HepG2 (cell line): ENCODE measurements around the gene KBTBD13. TPM values are rescaled to one million over a fixed set of nuclear protein-coding genes. Genes with fewer than 3 reads are reported as not detected.

Experiments used
- ATF3 ChIP-seq: sonication (generic); formaldehyde crosslinking; IDR thresholded peaks from 2 replicates; pipeline ENCODE4 v1.4.0; 2020; ENCODE audit warnings: missing genetic modification reagents
- CBX1 ChIP-seq: IDR thresholded peaks from one replicate; pipeline ENCODE4 v1.6.1; 2016; ENCODE audit warnings: antibody characterized with exemption, low read depth
- CENPT ChIP-seq: sonication (generic); formaldehyde crosslinking; IDR thresholded peaks from 2 replicates; pipeline ENCODE4 v1.8.0; 2022; ENCODE audit warnings: low read depth, mild to moderate bottlenecking, moderate library complexity, missing genetic modification reagents
- CHCHD3 ChIP-seq: sonication (generic); formaldehyde crosslinking; IDR thresholded peaks from 2 replicates; pipeline ENCODE4 v1.8.0; 2022; ENCODE audit warnings: mild to moderate bottlenecking, missing genetic modification reagents, moderate library complexity
- ERF ChIP-seq: IDR thresholded peaks from 2 replicates; pipeline ENCODE4 v1.6.1; 2018; ENCODE audit warnings: missing biosample characterization, missing genetic modification reagents
- FOXK2 ChIP-seq: fragments of 450-650 bp; IDR thresholded peaks from 2 replicates; pipeline ENCODE4 v1.6.1; 2016
- GATAD1 ChIP-seq: IDR thresholded peaks from 2 replicates; pipeline ENCODE4 v1.6.1; 2016; ENCODE audit warnings: missing genetic modification reagents, missing compliant biosample characterization
- HIC2 ChIP-seq: sonication (generic); formaldehyde crosslinking; IDR thresholded peaks from 2 replicates; pipeline ENCODE4 v1.9.0; 2022; ENCODE audit warnings: low read depth, missing genetic modification reagents
- MAF1 ChIP-seq: sonication (generic); formaldehyde crosslinking; IDR thresholded peaks from 2 replicates; pipeline ENCODE4 v1.5.0; 2020; ENCODE audit warnings: missing genetic modification reagents, borderline replicate concordance
- MAZ ChIP-seq, 2 experiments: sonication (generic) in 1 of 2; formaldehyde crosslinking in 1 of 2; IDR thresholded peaks; 2 replicates each; pipeline versions ENCODE4 v1.5.0 to v1.6.1; 2012 to 2020; ENCODE audit warnings: low read depth in 2 of 2, mild to moderate bottlenecking in 2 of 2, borderline replicate concordance in 1 of 2, improper control_type of control experiment in 1 of 2, low read length in 1 of 2, missing genetic modification reagents in 1 of 2, moderate library complexity in 1 of 2
- PRDM10 ChIP-seq: sonication (generic); formaldehyde crosslinking; IDR thresholded peaks from 2 replicates; pipeline ENCODE4 v1.4.0; 2020; ENCODE audit warnings: low read depth, missing genetic modification reagents
- PTBP1 ChIP-seq: fragments of 200-400 bp; formaldehyde crosslinking; IDR thresholded peaks from 2 replicates; pipeline ENCODE4 v1.6.1; 2018; ENCODE audit warnings: low read length, low read depth; ENCODE audit not compliant: poor library complexity, severe bottlenecking
- RORA ChIP-seq: sonication (generic); formaldehyde crosslinking; IDR thresholded peaks from 2 replicates; pipeline ENCODE4 v1.5.0; 2020; ENCODE audit warnings: mild to moderate bottlenecking, missing genetic modification reagents, moderate library complexity
- SETDB1 ChIP-seq: sonication (generic); formaldehyde crosslinking; IDR thresholded peaks from 2 replicates; pipeline ENCODE4 v1.5.1; 2020; ENCODE audit warnings: missing genetic modification reagents, mild to moderate bottlenecking, borderline replicate concordance
- SP5 ChIP-seq: IDR thresholded peaks from 2 replicates; pipeline ENCODE4 v1.6.1; 2016; ENCODE audit warnings: low read depth, borderline replicate concordance
- ZBTB7A ChIP-seq: sonication (generic); formaldehyde crosslinking; IDR thresholded peaks from 2 replicates; pipeline ENCODE4 v1.8.0; 2022; ENCODE audit warnings: mild to moderate bottlenecking, missing genetic modification reagents
- ZBTB7B ChIP-seq: sonication (generic); formaldehyde crosslinking; IDR thresholded peaks from 2 replicates; pipeline ENCODE4 v1.4.0; 2020; ENCODE audit warnings: missing genetic modification reagents
- ZFP1 ChIP-seq: IDR thresholded peaks from 2 replicates; pipeline ENCODE4 v1.6.1; 2016
- ZFP82 ChIP-seq: sonication (generic); formaldehyde crosslinking; IDR thresholded peaks from 2 replicates; pipeline ENCODE4 v1.5.1; 2020; ENCODE audit warnings: mild to moderate bottlenecking, missing genetic modification reagents, borderline replicate concordance
- ZNF225 ChIP-seq: sonication (generic); formaldehyde crosslinking; IDR thresholded peaks from 2 replicates; pipeline ENCODE4 v1.4.0; 2020; ENCODE audit warnings: mild to moderate bottlenecking, missing genetic modification reagents
- ZNF335 ChIP-seq: sonication (generic); formaldehyde crosslinking; IDR thresholded peaks from 2 replicates; pipeline ENCODE4 v1.4.0; 2020; ENCODE audit warnings: missing genetic modification reagents
- ZNF558 ChIP-seq: sonication (generic); formaldehyde crosslinking; IDR thresholded peaks from 2 replicates; pipeline ENCODE4 v1.9.0; 2022; ENCODE audit warnings: mild to moderate bottlenecking, missing genetic modification reagents, borderline replicate concordance
- ZNF572 ChIP-seq: sonication (generic); formaldehyde crosslinking; IDR thresholded peaks from 2 replicates; pipeline ENCODE4 v1.5.1; 2020; ENCODE audit warnings: mild to moderate bottlenecking, missing genetic modification reagents
- ZNF678 ChIP-seq: sonication (generic); formaldehyde crosslinking; IDR thresholded peaks from 2 replicates; pipeline ENCODE4 v1.4.0; 2020; ENCODE audit warnings: mild to moderate bottlenecking, missing genetic modification reagents
- ZNF83 ChIP-seq: sonication (generic); formaldehyde crosslinking; IDR thresholded peaks from 2 replicates; pipeline ENCODE4 v1.4.0; 2020; ENCODE audit warnings: missing genetic modification reagents, mild to moderate bottlenecking, borderline replicate concordance
- ZNF879 ChIP-seq: sonication (generic); formaldehyde crosslinking; IDR thresholded peaks from 2 replicates; pipeline ENCODE4 v1.8.1; 2023; ENCODE audit warnings: missing genetic modification reagents
- polyA plus RNA-seq, 8 experiments: library from polyadenylated mRNA; depleted of rRNA in 3 of 8; stranded (reverse) in 7 of 8; unstranded in 1 of 8; fragments of >200 nt; fragmentation: Illumina TruSeq in 4 of 8; extraction: Trizol in 4 of 8; gene quantifications; 2 replicates each; pipeline versions ENCODE4 v1.2.1 to v1.2.3, GENCODE V29; 2011 to 2016; ENCODE audit warnings: low read depth in 4 of 8, missing spikeins in 1 of 8, mixed read lengths in 1 of 8; ENCODE audit not compliant: insufficient read depth in 1 of 8
- total RNA-seq, 5 experiments: library from RNA; depleted of rRNA; stranded (reverse); fragments of >200 nt; fragmentation: Illumina TruSeq; extraction: Trizol; gene quantifications; 2 replicates each; pipeline ENCODE4 v1.2.3, GENCODE V29; 2016; ENCODE audit warnings: low read depth in 1 of 5

Gene KBTBD13
- total and polyA plus RNA-seq, 2 of the 13 experiments (the other 11 are each of a cell fraction or from before 2014, with no cell fraction given), result not detected

- TF ChIP-seq ZNF879 (CRISPR knock-in tag), result no peak
- TF ChIP-seq ZBTB7B (CRISPR knock-in tag), result no peak
- peak; percentile 80 for TF ChIP-seq ERF
- peak; percentile 61 for TF ChIP-seq CBX1
- no peak for TF ChIP-seq HIC2 (CRISPR knock-in tag)
- no peak for TF ChIP-seq RORA
- no peak for TF ChIP-seq ZNF225 (CRISPR knock-in tag)
- TF ChIP-seq CENPT (CRISPR knock-in tag), result no peak
- TF ChIP-seq ATF3 (CRISPR knock-in tag), result no peak
- 0 out of 2 replicates have a peak, but pooled peaks have one; percentile 83 for TF ChIP-seq ZFP82 (CRISPR knock-in tag)
- no peak for TF ChIP-seq FOXK2
- TF ChIP-seq PRDM10 (CRISPR knock-in tag), result no peak
- TF ChIP-seq MAF1 (CRISPR knock-in tag), result no peak; the same call in 1 of the 2 replicates
- no peak for TF ChIP-seq ZBTB7A (CRISPR knock-in tag)
- TF ChIP-seq ZNF558 (CRISPR knock-in tag), result no peak
- no peak for TF ChIP-seq ZNF572
- no peak for TF ChIP-seq MAZ (IDR thresholded peaks at IDR 0.05; ENCODE audit: borderline replicate concordance, low read depth, low read length)
- TF ChIP-seq MAZ (CRISPR knock-in tag; IDR thresholded peaks at IDR 0.05; ENCODE audit: low read depth), result no peak
- TF ChIP-seq ZNF83 (CRISPR knock-in tag), result no peak
- no peak for TF ChIP-seq ZNF335 (CRISPR knock-in tag)
- peak; percentile 21; the same call in 1 of the 2 replicates for TF ChIP-seq GATAD1 (CRISPR knock-in tag)
- no peak for TF ChIP-seq SP5 (CRISPR knock-in tag)
- TF ChIP-seq CHCHD3 (CRISPR knock-in tag), result no peak
- TF ChIP-seq ZNF678 (CRISPR knock-in tag), result 0 out of 2 replicates have a peak, but pooled peaks have one; percentile 26
- no peak for TF ChIP-seq PTBP1
- TF ChIP-seq ZFP1 (CRISPR knock-in tag), result no peak
- no peak for TF ChIP-seq SETDB1
Measured at GRCh38 chr15:65028921-65029735, 47.4 kb upstream of the KBTBD13 start, which contains the start of gene MTFMT (continued).
